Uterus (tissue), 2 donors: ENCODE results near the gene SENP3.

Experiments used
- POLR2A ChIP-seq, 2 donors: fragments of 450-650 bp; IDR thresholded peaks; one replicate each; pipeline ENCODE4 v1.6.1; 2016; ENCODE audit warnings: antibody characterized with exemption in 2 of 2, mild to moderate bottlenecking in 1 of 2, moderate library complexity in 1 of 2
- TF ChIP-seq, protein P1 (sequence below), 4 experiments: fragments of 200-600 bp in 2 of 4; fragments of 450-650 bp in 2 of 4; sonication (generic) in 2 of 4; IDR thresholded peaks; one replicate each; pipeline ENCODE4 v1.5.1; 2016 to 2019; ENCODE audit warnings: antibody characterized with exemption in 4 of 4, mild to moderate bottlenecking in 2 of 4, moderate library complexity in 1 of 4

DNA sequence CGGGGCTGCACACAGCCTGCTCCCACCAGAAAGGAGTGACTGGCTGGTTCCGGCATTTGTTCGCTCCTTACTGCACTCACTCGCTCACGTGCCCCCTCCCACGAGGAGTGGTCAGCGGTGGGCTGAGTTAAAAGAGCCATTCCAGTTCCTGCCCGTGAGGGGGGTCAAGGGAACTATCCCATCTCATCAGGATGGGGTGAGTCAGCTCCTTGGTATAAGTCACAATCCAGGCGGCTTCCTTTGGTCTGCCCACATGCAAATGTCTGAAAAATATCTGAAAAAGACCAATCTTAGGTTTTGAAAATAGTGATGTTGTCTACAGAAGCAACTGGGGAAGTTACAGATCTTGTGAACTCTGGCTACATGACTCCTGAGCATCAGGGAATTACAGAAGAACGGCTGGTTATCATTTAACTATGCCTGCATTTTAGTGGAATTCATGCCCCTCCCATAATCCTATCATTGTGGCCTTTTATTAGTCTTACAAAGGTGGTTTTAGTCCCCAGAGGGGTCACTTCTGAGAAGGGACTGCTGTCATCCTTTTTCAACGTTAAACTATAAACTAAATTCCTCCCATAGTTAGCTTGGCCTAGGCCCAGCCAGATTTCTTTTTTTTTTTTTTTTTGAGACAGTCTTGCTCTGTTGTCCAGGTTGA, 22.7 kb upstream of the SENP3 start:
- TF ChIP-seq, protein P1, sequence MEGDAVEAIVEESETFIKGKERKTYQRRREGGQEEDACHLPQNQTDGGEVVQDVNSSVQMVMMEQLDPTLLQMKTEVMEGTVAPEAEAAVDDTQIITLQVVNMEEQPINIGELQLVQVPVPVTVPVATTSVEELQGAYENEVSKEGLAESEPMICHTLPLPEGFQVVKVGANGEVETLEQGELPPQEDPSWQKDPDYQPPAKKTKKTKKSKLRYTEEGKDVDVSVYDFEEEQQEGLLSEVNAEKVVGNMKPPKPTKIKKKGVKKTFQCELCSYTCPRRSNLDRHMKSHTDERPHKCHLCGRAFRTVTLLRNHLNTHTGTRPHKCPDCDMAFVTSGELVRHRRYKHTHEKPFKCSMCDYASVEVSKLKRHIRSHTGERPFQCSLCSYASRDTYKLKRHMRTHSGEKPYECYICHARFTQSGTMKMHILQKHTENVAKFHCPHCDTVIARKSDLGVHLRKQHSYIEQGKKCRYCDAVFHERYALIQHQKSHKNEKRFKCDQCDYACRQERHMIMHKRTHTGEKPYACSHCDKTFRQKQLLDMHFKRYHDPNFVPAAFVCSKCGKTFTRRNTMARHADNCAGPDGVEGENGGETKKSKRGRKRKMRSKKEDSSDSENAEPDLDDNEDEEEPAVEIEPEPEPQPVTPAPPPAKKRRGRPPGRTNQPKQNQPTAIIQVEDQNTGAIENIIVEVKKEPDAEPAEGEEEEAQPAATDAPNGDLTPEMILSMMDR (IDR thresholded peaks at IDR 0.05): no peak
- TF ChIP-seq POLR2A (IDR thresholded peaks at IDR 0.05): no peak
